ENCODE measurements around the gene WDR70. TPM values are rescaled to one million over a fixed set of nuclear protein-coding genes. Genes with fewer than 3 reads are reported as not detected.
A peak's percentile ranks its signal among the peaks of the same experiment; 100 is the strongest.

Gene WDR70
- total RNA-seq, 1 donor from 2014 or later = 49.6 TPM

DNA sequence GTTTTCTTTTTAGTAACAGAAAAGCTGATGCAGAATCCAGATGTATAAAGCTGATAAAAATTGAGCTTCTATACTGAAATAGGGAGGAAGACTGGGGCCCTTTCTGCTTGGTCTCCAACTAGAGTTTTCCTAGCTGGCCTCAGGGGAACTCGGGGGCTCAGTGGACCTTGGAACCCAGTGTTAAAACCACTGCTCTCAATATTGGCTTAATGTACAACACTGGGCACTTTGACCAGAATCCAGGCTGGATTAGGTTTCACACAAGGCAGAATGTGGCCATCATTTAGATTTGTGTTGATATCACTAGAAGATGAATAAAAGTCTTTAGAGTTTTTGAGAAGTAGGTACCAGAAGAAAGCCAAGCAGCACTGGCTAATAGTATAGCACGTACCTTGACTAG, 346.1 kb downstream of the WDR70 start:
- no peak for DNase-seq

DNA sequence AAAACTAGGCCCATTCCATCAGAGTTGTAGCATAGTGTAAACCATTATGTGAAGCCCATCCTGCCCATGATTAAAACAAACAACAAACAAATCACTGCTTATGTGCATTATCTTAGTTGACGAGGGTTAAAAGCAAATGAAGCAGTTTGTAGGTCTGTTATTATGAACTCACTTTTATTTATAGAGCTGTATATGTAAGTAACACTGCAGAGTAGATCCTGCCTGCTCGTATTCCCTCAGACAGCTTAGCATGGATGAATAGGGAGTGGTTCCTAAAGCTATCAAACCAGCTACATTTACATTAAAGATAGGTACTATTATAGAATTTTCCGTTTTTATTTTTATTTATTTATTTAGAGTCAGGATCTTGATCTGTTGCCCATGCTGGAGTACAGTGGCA, 348.1 kb downstream of the WDR70 start:
- DNase-seq = no peak

DNA sequence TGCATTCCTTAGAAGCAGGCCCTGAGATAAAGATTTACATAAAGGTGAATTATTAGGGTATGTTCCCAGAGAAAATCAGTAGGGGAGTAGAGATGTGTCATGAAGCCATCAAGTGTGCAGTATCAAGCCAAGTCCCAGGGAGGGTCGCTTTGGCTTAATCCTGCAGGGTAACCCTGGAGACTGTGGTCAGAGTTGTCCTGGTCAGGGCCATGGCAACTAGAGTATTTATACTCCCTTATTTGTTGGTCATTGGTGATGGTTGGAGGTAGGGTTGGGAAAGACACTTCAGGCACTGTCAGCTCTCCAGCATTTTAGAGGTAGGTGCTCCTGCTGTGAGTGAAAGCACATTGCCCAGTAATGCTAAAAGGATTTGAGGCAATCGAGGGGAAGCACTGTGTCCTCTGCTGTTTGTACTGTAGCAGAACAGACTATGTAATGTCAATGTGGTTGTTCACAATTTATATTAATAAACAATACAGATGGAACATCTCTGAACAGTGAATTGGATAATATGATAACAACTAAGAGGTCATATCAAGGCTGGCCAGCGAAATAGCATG, 351.9 kb downstream of the WDR70 start:
- no peak for DNase-seq

DNA sequence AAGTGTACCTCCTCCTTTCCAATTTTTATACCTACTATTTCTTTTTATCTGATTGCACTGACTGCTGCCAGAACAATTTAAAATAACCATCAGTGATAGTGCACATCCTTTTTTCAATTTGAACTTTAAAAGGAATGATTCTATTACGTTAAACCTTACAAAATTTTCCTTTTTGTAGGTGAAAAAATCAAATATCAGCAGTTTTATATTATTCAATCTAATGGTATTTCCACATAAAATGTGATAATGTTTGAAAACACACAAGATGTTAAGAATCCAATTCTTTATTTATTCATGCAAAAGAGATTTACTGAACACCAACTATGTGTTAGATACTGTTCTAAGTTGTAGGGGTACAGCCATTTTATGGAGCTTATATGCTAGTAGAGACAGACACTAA, 355.0 kb downstream of the WDR70 start:
- no peak for DNase-seq

DNA sequence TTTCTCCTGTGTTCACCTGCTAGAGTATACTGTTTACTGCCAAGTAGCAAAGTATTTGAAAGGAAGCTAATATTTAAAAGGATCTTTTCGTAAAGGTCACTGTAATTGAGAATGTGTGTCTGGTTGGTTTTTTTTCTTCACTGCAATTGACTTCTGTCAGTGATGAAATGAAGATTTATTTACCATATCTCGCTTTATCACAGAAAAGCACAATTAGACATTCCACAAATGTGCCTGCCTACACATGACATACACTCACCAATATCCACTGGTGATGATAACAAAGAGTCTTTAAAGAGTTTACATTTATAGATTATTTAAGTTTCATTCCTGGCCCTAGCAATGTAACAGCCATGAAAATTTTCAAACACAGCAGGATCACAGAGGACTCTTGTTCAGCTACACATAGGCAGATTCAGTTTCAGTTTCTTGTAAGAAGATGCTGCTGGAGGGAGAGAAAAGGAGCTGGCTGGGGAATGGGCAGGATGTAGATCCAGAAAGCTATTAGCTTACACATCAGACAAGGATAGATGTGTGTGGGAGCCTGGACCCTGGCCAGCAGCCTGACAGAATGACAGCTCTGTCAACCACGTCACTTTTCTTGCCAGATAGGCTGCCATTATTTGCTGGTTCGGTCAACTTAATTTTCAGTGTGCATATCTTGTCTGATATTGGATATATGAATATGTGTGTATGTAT, 356.7 kb downstream of the WDR70 start:
- DNase-seq = peak; percentile 43

DNA sequence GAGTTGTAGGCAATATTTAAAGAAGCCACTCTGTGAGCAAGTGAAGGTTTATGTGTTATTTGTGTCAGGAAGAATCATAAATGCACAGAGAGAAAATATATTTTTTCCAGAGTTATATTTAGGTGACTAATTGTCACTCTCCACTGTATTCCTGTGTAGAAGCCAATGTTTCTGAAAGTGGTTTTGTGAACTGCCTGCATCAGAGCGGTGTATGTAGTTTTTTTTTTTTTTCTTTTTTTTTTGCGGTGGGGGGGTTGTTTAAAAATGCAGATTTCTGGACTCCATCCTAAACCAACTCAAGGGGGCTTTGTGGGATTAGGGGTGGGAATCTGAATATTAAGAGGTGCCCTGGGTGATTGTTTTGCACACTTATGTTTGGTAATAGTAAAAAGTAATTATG, 357.3 kb downstream of the WDR70 start:
- no peak for DNase-seq

DNA sequence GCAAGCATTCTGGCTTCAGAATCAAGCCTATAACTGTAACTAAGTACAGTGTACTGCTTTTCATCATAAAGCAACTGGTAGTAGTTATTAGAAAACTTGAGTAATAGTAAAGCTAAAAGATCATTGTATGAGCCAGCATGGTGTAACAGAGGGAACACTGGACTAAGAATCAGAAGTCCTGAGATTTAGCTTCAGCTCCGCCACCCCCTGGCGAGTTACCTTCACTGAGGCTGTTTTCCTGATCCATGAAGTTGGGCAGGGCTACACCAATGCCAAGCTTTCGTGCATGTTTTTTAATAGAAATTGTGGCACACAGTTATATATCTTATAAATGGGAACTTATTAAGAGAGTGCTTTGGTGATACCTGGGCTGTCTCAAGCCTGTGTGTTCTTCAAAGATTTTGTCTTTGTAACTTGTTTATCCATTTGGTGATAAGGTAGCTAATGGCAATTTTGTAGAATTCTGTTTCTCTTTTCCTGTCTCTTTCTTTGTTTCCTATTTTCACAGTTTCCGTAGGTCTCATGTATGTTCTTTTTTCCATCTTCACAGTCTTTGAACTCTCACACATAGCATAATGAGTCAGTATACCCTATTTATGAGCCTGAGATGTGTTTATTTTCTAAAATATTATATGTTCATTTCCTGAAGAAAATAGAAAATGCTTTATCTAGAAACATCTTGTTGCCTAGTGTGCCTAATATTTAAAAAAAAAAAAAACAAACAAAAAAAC, 358.4 kb downstream of the WDR70 start:
- DNase-seq = no peak

DNA sequence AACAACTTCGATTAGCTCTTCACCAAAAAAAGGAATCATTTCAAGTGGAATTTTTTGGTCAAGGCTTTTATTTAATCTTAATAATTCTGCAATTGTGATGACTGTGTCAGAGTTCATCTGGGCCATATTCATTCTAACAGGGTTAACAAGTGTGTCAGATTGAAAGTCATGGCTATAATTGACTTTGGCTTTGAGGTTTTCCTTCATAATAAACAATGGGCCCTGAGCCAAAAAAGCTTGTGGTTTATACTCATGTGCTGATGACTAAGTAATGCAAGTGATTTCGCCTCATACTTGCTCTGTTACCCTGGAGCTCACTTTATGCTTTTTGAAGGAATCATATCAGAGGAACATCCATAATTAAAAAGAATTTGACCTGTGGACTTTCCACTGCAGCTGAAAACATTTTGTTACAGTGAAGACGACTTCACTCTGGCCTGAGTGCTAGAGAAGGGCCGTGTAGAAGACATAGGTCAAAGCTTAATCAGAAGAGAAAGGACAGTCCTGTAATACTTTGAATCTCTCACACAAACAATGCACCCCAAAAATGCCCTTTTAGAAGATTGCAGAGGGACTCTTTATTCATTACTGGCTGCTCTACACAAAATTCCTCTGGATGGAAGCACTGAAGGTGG, 359.1 kb downstream of the WDR70 start:
- DNase-seq = no peak

DNA sequence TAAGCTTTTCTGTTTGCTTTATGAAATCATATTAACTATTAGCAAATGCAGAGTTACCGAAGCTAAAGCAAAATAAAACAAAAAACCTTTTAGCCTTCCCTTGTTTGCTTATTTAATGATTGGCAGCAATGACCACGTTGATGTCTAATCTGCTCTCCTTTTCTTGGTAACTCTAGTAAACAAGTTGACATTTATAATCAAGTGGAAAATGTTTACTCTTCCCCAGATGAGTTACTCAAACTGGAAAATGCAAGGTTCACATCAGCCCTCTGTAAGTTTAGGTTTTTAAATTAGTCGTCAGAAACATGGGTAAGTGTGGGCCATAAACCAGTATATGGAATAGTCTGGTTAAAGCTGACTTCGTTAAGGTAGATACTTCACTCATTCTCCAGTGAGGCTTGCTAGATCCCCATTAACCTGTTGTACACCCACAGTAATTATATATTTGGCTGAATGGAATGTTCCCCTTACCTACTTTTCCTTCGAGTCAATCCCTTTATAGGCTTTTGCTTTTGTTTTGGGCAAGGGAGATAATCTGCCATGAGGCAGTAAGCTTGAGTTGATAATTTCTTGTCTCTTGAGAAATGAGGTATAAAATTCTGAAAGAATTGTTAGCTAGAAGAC, 359.9 kb downstream of the WDR70 start:
- DNase-seq = no peak

DNA sequence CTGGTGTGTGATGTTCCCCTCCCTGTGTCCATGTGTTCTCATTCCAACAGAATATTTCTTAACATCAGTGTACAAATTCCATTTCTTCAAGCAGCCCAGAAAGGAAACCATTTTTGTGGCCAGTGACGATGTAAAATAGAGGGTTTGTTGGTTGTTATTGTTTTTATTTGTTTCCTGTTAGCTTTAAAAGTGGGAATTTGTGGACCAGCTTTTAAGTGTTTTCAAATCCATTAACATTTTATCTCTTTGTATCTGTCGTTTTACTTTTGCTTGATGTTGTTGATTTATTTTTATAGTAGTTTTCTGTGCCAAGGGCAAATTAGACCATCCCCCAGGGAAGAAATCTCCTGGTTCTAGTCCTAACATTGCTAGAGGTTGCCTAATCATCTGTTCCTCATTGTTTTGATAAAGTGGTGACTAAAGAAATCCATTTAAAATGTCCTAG, 360.7 kb downstream of the WDR70 start:
- DNase-seq = no peak

DNA sequence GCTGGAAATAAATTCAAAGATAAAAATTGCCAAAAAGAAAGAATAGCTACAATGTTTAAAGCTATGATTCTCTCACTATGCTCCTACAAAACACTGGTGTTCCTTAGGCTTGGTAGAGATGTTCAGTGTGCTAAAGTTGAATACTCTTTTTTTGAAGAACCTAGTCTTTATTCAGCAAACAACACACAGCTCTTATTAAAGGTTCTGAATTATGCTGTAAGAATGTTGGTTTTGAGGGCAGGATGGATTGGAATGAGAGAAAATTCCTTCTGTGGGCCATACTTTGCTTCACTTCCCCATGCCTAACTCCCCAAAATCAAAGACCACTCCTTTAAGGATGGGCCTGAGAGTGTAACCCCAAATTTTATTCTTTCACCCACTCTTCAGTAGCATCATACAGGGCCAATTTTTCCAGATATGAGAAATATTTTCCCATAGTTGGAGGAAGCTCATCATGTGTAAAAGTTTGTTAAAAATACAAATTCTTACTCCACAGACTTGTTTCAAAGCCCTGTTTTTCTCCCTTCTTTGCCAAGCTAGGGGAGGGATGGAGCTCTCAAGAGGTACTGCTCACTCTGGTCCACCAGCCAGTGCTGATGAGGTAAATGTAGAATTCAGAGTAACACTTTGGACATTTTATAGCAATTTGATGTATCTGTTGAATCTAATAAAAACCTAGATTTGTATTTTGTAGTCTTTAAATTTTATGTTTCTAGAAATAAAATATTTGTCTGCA, 361.4 kb downstream of the WDR70 start:
- no peak for DNase-seq

DNA sequence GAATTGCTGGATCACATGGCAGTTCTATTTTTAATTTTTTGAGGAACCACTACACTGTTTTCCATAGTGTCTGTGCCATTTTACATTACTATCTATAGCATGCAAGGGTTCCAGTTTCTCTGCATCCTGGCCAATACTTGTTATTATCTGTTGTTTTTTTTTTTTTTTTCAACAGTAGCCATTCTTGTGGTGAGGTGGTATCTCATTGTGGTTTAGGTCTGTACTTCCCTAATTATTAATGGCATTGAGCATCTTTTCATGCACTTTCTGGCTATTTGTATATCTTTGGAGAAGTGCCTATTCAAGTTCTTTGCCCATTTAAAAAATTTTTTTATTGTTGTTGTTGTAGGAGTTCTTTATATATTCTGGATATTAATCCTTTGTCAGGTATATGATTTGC, 363.0 kb downstream of the WDR70 start:
- DNase-seq = no peak

DNA sequence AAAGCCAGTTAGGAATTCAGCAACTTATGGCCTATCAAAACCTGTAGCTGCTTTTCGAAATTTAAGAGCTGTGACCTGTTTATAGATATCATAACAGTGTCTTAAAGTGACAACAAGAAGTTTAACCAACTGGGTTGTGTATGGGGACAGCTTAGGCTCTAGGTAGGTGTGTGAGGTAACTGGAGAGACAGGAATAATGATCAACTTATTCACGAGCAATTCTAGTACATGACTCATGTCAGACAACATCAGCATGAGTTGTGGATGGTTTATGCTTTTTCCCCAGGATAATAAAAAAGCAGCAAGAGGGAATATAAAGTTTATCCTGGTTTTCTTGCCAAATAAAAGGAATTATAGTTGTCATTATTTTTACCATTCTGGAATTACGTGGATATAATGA, 372.1 kb downstream of the WDR70 start:
- no peak for DNase-seq

DNA sequence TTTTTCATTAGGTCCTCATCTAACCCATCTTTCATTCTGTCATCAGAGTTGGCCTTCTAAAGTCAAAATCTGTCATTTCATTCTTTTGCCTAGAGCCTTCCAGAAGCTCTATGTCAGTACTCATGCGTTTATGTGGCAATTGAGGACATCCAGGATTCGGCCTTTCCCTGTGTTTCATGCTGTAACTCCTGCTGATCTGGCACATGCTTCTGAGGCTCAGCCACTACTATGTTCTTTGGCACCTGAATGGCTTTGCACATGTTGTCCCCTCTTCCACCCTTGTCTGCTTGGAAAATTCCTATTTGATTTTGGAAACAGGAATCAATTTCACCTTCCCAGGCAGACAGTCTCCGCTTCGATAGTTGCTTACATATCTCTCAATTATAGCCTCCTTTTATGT, 375.9 kb downstream of the WDR70 start:
- DNase-seq = no peak

DNA sequence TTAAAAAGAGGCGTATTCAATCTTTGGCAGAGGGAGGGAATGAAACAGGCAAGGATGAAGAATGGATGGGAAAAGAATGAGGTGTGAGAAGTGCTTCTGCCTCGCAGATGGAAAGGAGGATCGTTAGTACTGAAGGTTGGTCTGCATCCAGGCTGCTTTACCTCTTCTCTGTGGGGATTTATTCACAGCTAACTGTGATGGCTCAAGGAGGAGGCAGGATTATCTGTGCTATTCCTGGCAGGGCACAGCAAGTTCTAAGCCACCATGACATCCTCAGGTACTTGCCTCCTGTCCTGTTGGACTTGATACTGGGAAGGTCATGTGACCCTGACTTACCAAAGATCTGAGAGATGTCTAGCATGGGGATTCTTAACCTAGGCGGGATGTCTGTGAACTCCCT, 376.5 kb downstream of the WDR70 start:
- no peak for DNase-seq

DNA sequence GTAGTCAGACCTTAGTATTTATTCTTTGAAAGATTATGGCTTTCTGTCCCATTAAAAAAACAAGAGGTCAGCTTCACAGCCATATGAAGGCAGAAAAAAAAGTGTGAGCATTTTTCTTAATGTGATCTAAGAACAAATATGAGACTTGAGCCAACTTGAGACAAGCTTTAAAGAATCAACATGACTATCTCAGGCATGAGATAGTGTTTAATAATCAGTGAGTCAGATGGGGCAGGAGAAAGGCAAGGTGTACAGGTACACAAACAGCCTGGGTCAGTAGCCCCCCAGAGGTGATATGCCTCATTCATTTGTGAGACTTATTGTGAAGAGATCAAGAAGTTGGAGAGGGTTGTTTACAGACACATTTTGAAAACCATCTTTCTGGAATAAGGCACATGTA, 377.1 kb downstream of the WDR70 start:
- DNase-seq = no peak

DNA sequence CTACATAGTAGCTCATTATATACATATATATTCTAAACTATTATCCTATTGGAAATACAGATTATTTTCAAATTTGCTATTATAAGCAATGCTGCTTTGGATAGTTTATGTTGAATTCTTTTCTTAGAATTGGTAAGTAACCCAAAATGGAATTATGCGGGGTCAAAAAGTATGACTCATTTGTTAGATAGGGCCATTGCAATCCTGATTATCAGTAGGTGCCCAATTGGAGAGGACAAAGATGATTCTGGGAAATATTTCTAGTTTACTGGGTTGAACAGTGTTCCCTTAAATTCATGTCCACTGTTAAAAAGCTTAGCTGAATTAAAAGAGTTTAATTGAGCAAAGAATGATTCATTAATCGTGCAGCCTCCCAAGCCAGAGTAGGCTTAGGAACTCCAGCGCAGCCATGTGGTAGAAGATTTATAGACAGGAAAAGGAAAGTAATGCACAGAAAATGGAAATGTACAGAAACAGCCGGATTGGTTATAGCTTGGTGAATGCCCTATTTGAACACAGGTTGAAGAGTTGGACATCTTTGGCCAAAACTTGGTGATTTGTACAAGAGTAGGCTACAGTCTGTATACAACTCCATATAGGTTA, 379.0 kb downstream of the WDR70 start:
- no peak for DNase-seq

DNA sequence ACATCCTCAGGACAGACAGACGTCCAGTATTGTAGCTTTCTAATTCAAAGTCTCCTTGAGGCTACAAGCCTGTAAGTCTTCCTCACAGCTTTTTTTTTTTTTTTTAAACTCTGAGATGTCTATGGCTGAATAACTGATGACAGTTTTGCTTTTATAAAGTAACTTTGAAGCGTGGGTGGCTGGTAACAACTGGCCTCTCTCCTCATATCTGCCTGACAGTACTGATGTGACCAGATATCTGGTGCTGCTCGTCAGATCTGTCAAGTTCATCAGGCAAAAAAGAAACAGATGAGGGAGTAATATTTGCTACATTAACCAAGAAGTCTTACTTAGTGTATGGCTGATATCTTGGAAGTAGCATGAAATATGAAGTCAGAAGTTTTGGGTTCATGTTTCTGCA, 388.1 kb downstream of the WDR70 start:
- no peak for DNase-seq

DNA sequence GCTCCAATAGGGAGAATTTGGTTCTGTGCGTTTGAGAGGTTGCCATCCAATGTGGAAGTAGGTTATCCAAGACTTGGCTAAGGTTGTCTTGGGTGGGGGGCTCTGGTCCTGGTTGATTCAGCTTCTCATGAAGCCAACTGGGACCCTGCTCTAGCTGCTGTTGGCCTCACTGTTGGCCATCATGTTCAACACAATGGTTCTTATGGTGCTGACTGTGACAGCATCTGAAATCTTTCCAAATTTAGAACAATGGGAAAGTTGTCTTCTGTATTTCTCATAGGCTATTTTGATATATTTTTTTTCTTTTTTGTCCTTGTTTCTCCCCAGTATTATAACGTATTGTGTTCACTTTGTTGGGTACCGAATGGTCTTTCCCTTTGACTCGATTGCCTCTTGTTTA, 388.8 kb downstream of the WDR70 start:
- DNase-seq = no peak

DNA sequence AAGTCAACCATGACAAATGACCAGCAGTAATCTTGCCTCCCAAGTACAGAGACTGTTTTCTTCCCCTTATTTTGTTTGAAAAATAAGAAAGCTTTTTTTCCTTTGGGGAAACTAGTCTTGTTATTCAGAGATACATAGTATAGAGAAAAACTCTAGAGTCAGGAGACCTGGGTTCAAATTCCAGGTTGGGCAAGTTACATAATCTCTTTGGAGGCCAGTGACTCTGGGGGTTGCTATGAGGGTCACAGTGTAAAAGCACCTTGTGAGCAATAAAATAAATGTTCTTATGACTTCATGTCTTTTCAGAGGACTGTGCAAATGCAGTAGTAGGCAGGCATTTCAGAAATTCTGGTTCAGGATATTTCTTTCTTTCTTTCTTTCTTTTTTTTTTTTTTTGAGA, 389.3 kb downstream of the WDR70 start:
- no peak for DNase-seq

DNA sequence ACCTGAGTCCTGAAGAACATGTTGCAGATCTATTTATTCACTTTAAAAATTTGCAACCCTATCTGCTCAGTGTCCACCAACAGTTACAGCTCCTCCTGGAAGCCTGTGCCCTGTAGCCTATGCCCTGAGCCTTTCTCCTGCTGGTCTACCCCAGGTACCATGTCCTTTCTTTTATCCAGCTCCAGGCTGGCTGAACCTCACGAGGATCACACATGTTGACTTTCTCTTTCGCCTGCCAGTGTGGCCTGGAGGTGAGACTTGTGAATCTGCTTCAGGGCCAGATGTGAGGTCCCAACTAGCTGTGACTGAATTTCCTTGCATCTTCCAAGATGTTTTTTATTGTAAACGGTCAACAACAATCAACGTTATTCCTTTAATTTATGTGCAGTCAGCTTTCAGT, 390.0 kb downstream of the WDR70 start:
- DNase-seq = no peak

DNA sequence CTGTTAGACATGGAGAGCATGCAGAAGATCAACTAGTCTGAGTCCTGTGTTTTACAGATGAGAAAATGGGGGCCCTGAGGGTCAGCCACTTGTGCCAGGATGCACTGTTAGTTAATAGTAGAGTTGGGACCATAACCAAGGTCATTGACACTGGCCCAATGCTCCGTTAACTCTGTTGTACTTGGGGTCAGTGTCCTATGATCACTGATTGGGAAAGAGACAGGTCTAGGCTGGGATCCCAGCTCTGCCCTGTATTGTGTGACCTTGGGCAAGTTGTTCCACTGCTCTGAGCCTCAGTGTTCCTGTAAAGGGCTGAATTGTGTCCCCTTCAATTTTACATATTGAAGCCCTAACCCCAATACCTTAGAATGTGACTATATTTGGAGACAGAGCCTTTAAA, 390.7 kb downstream of the WDR70 start:
- no peak for DNase-seq
